Central memory CD8-positive, alpha-beta T cell (primary cell): Measurements from ENCODE around the gene XK.

Experiments used
- ATAC-seq: fragments of 150-1000 bp; cut with Tn5 transposase; replicated peaks from 2 replicates; pipeline ENCODE4 v1.10.0; 2022; ENCODE audit warnings: mild to moderate bottlenecking, moderate FRiP score, moderate number of reproducible peaks; ENCODE audit not compliant: poor library complexity, severe bottlenecking; ENCODE audit errors: extremely low read depth
- DNase-seq, 2 donors: peaks; one replicate each; pipeline ENCODE4 v3.0.0; 2021; ENCODE audit warnings: low spot score in 2 of 2
- H3K27ac Mint-ChIP-seq: one replicate; pipeline ENCODE4 v1.8.0; 2022; ENCODE audit warnings: low read depth, mild to moderate bottlenecking, moderate library complexity, mixed read lengths
- H3K27me3 Mint-ChIP-seq: one replicate; pipeline ENCODE4 v1.8.0; 2022; ENCODE audit warnings: mixed read lengths
- H3K36me3 Mint-ChIP-seq: one replicate; pipeline ENCODE4 v1.8.0; 2022; ENCODE audit warnings: mild to moderate bottlenecking, moderate library complexity, mixed read lengths; ENCODE audit not compliant: insufficient read depth
- H3K4me1 Mint-ChIP-seq: one replicate; pipeline ENCODE4 v1.8.0; 2022; ENCODE audit warnings: mixed read lengths
- H3K4me3 Mint-ChIP-seq: one replicate; pipeline ENCODE4 v1.8.0; 2022; ENCODE audit warnings: mild to moderate bottlenecking, moderate library complexity, mixed read lengths
- H3K9me3 Mint-ChIP-seq: one replicate; pipeline ENCODE4 v1.8.0; 2022; ENCODE audit warnings: mixed read lengths

The XK gene

GRCh38 chrX:37686996-37687395, 1.4 kb downstream of the XK start:
- Mint-ChIP-seq H3K4me3 (no peak overlapping the region), H3K4me1 (no peaks in the 10 kb centered on the region), H3K9me3 (no peaks in the 10 kb centered on the region), H3K27ac (no peak overlapping the region), H3K36me3 (no peaks in the 10 kb centered on the region), H3K27me3 (no peaks in the 10 kb centered on the region)
- ATAC-seq (no peak), DNase-seq (no peak)

DNA sequence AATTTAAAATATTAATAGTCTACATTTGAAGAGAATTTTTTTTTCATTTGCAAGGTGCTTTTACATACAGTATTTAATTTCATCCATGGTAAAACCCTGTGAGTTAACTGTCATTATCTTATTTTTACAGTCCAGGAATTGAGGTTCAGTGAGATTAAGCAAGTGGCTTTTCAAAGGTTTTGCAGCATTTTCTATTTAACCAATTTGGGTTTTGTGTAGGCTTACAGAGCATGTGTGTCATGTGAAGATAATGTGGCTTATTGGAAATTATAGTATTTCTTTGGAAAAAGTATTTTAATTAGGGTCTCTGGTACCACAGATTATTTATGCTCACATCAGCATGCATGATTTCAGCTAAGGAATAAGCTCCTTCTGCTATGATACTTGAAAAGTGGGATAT, 4.5 kb downstream of the XK start:
- Mint-ChIP-seq H3K27ac (no peak overlapping the region), H3K4me3 (no peak overlapping the region), H3K9me3 (no peaks in the 10 kb centered on the region), H3K36me3 (no peaks in the 10 kb centered on the region), H3K27me3 (no peaks in the 10 kb centered on the region), H3K4me1 (no peaks in the 10 kb centered on the region)
- no peak for DNase-seq
- ATAC-seq: no peak

DNA sequence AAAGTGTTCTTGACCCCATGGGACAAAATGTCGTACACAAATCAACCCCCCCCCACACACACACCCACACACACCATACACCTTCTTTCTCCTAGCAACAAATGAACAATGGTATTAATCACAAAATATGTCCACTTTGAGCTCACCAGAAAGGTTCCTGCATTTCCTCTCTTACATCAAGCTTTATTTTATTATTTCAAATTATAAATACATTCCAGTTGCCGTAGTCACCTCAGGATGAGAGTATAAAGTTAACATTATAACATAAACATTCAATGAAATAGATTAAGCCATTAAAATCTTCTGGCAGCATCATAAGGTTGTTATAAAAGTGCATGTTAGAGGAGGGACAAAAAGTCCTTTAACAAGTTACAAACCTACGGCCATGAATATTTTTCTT, 7.3 kb downstream of the XK start:
- Mint-ChIP-seq H3K36me3 (no peaks in the 10 kb centered on the region), H3K27me3 (no peaks in the 10 kb centered on the region), H3K9me3 (no peaks in the 10 kb centered on the region), H3K27ac (no peak overlapping the region), H3K4me1 (no peaks in the 10 kb centered on the region), H3K4me3 (no peak overlapping the region)
- no peak for ATAC-seq
- DNase-seq: no peak

GRCh38 chrX:37697169-37697760, 11.7 kb downstream of the XK start:
- Mint-ChIP-seq H3K4me3 (no peak overlapping the region), H3K27ac (no peak overlapping the region), H3K9me3 (no peaks in the 10 kb centered on the region), H3K4me1 (no peaks in the 10 kb centered on the region), H3K27me3 (no peaks in the 10 kb centered on the region), H3K36me3 (no peaks in the 10 kb centered on the region)
- no peak for DNase-seq
- ATAC-seq: no peak

GRCh38 chrX:37701588-37701987, 16.0 kb downstream of the XK start:
- DNase-seq (no peak), ATAC-seq (no peak)
- H3K4me1 Mint-ChIP-seq: no peaks in the 10 kb centered on the region
- H3K9me3 Mint-ChIP-seq: no peaks in the 10 kb centered on the region
- no peaks in the 10 kb centered on the region for H3K36me3 Mint-ChIP-seq
- H3K27ac Mint-ChIP-seq: no peak overlapping the region
- no peaks in the 10 kb centered on the region for H3K27me3 Mint-ChIP-seq
- H3K4me3 Mint-ChIP-seq: no peak overlapping the region

DNA sequence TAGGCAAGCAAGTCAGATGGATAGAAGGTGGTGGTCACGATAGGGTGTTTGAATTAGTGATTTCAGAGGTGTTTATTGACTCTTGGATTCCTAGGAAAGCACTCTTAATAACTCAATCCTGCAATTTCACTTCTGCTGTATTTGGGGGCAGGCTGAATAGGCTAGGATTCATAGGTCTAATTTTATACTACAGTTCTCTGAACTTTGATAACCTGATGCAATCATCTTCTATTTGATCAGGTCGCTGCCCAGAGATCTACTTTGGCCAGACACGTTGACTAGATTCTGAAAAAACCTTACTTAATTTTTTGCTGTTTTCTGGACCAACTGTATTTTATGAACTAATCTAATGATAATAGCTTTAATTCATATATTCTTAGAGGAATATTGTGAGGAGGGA, 26.4 kb downstream of the XK start:
- H3K9me3 Mint-ChIP-seq: no peaks in the 10 kb centered on the region
- no peak for DNase-seq
- no peak overlapping the region for H3K4me3 Mint-ChIP-seq
- peaks cover 2% of the 10 kb centered on the region for H3K36me3 Mint-ChIP-seq
- no peaks in the 10 kb centered on the region for H3K27me3 Mint-ChIP-seq
- no peaks in the 10 kb centered on the region for H3K4me1 Mint-ChIP-seq
- ATAC-seq: no peak
- H3K27ac Mint-ChIP-seq: no peak overlapping the region

- no peaks in the 10 kb centered on the region for H3K9me3 Mint-ChIP-seq
- H3K27me3 Mint-ChIP-seq: no peaks in the 10 kb centered on the region
These were observed 26.9 kb downstream of the XK start for GRCh38 chrX:37712458-37712857.

DNA sequence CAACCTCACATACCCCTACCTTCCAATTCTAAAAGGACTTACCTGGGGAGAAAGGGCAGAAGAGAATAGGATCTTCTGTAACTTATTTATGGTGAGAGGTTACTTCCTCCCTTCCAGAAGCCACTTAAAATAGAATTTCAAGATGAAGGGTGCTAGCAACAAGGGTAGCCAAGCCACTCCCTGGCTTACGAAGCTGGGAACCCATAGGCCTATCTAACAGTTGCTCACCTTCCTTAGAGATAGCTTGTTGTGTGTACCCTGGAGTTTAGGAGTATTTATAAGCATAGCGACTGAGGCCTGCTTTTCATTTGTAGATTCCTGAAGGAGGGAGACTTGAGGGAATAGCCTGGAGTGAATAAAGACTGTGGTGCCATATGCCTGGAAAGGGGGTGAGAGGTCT, 28.9 kb downstream of the XK start:
- Mint-ChIP-seq H3K4me1 (no peaks in the 10 kb centered on the region), H3K4me3 (no peak overlapping the region), H3K36me3 (peaks cover 3% of the 10 kb centered on the region), H3K27me3 (no peaks in the 10 kb centered on the region), H3K9me3 (peaks cover 8% of the 10 kb centered on the region), H3K27ac (no peak overlapping the region)
- DNase-seq (no peak), ATAC-seq (no peak)

More at GRCh38 chrX:37712458-37712857, 26.9 kb downstream of the XK start:
- Mint-ChIP-seq H3K36me3 (peaks cover 2% of the 10 kb centered on the region), H3K4me3 (no peak overlapping the region), H3K4me1 (no peaks in the 10 kb centered on the region), H3K27ac (no peak overlapping the region)
- no peak for ATAC-seq
- no peak for DNase-seq

DNA sequence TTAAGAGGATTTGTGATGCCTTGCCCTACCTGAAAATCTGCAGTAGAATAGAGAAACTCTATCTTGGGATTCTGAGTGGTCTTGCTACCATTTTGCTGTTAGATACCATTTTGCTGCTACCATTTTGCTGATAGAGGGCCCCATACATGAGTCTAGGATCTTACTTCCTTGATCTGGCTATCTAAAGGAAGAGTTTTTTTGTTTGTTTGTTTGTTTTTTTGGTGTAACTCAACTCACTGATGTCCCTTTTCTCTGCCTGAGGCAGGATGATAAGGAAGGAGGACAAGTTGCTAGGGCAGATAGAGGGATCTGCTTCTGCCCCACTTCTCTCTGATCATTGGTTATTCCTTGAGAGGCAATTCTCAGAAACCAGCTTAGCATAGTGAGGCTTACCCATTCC, 31.0 kb downstream of the XK start:
- Mint-ChIP-seq H3K4me3 (no peak overlapping the region), H3K27ac (no peak overlapping the region), H3K36me3 (peaks cover 3% of the 10 kb centered on the region), H3K9me3 (peaks cover 9% of the 10 kb centered on the region), H3K4me1 (no peaks in the 10 kb centered on the region), H3K27me3 (no peaks in the 10 kb centered on the region)
- ATAC-seq: no peak
- DNase-seq: no peak

- Mint-ChIP-seq H3K4me1 (no peaks in the 10 kb centered on the region), H3K9me3 (peaks cover 9% of the 10 kb centered on the region), H3K27me3 (no peaks in the 10 kb centered on the region), H3K27ac (no peak overlapping the region), H3K36me3 (peaks cover 3% of the 10 kb centered on the region), H3K4me3 (no peak overlapping the region)
- ATAC-seq: no peak
- no peak for DNase-seq
These were observed 32.1 kb downstream of the XK start for GRCh38 chrX:37717708-37718107.

DNA sequence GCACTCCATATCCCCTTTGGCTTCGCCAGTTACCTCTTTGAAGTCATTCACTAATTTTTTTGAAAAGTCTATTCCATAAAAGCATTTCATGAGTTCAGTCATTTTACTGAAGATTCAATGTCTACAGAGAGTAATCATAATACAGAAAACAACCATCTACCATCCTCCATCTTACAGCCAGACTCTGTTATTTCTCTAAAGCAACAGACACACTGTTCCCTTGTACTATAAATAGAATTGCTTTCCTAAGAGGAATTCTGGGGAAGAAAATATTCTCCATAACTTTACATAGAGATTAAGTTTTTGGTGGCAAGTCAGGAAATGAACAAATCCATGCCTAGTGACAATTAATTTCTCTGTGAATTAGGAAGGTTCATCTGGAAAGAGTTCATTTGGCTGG, 37.0 kb downstream of the XK start:
- Mint-ChIP-seq H3K4me1 (no peaks in the 10 kb centered on the region), H3K27ac (no peak overlapping the region)

GRCh38 chrX:37726346-37726745, 40.8 kb downstream of the XK start:
- Mint-ChIP-seq H3K4me1 (no peaks in the 10 kb centered on the region), H3K27me3 (no peaks in the 10 kb centered on the region), H3K4me3 (no peak overlapping the region), H3K9me3 (no peaks in the 10 kb centered on the region), H3K36me3 (no peaks in the 10 kb centered on the region), H3K27ac (no peak overlapping the region)
- ATAC-seq (no peak), DNase-seq (no peak)

More for the DNA sequence above, 37.0 kb downstream of the XK start:
- H3K9me3 Mint-ChIP-seq: peaks cover 9% of the 10 kb centered on the region
- ATAC-seq (no peak), DNase-seq (no peak)
- peaks cover 3% of the 10 kb centered on the region for H3K36me3 Mint-ChIP-seq
- no peaks in the 10 kb centered on the region for H3K27me3 Mint-ChIP-seq
- H3K4me3 Mint-ChIP-seq: no peak overlapping the region

GRCh38 chrX:37745354-37745753, 59.8 kb downstream of the XK start:
- ATAC-seq (peak; percentile 81), DNase-seq (peak; percentile 47 to 60)
- H3K27me3 Mint-ChIP-seq: no peaks in the 10 kb centered on the region

DNA sequence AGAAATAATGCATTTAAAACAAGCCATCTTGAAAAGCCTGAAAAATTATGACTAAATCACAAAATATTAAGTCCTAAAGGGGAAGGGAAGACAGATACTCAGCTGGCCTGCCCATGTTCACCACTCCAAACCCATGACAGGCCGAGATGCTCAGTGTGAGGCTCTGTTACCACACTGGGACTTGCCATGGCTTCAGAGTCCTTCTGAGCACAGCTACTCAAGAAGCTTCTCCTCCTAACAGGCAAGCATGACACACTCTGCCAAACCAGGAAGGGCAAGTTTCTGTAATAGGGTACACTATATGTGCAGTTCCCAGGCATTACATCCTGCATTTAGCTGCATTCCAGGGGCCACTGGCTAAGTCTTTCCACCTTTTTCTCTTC, 60.2 kb downstream of the XK start:
- Mint-ChIP-seq H3K27me3 (no peaks in the 10 kb centered on the region), H3K36me3 (no peaks in the 10 kb centered on the region), H3K4me1 (peaks cover 14% of the 10 kb centered on the region), H3K27ac (no peak overlapping the region), H3K9me3 (no peaks in the 10 kb centered on the region), H3K4me3 (peak overlapping the region; percentile 27)
- DNase-seq (no peak), ATAC-seq (peak; percentile 28)

More at GRCh38 chrX:37745354-37745753, 59.8 kb downstream of the XK start:
- no peak overlapping the region for H3K4me3 Mint-ChIP-seq
- H3K4me1 Mint-ChIP-seq: peaks cover 14% of the 10 kb centered on the region
- no peak overlapping the region for H3K27ac Mint-ChIP-seq
- no peaks in the 10 kb centered on the region for H3K9me3 Mint-ChIP-seq
- no peaks in the 10 kb centered on the region for H3K36me3 Mint-ChIP-seq
